ENCODE results near the gene MRPL55. TPM values are rescaled to one million over a fixed set of nuclear protein-coding genes. Genes with fewer than 3 reads are reported as not detected.

MRPL55 gene
- total RNA-seq, 1 experiment from 2014 or later: 85.3 TPM

DNA sequence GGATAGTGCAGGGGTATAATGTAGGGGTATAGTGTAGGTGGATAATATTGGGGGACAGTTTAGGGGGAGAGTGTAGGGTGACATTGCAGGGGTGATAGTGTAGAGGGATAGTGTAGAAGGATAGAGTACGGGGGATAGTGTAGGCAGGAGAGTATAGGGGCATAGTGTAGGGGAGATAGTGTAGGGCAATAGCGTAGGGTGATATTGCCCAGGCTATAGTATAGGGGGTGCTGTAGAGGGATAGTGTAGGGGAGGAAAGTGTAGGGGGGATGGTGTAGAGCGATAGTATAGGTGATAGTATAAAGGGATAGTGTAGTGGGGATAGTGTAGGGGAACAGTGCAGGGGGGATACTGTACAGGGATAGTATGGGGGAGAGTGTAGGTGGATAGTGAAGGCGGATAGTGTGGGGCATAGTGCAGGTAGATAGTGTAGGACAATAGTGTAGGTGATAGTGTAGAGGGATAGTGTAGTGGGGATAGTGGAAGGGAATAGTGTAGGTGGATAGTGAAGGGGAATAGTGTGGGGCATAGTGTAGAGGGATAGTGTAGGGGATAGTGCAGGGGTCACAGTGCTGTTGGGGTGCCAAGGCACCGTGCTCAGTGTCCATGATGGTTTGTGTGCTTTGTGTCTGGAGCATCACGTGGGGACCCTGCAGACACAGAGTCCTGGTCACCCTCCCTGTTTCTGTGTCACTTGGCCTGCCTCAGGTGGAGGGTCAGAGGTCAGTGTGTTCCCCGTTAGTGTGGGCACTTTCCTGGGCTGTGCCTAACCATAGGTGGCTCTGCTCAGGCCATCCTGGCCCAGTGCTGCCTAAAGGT, 37.1 kb downstream of the MRPL55 start:
- DNase-seq (ENCODE audit: low spot score): no peak

DNA sequence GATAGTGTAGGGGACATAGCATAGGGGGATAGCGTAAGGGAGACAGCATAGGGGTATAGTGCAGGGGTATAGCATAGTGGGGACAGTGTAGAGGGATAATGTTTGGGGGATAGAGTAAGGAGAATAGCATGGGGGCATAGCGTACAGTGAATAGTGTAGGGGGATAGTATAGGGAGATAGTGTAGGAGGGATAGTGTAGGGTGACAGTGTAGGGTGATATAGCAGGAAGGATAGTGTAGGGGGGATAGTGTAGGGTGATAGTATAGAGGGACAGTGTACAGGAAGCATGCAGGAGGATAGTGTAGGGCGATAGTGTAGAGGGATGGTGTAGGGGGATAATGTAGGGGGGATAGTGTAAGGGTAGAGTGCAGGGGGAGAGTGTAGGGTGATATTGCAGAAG, 38.2 kb downstream of the MRPL55 start:
- DNase-seq (ENCODE audit: low spot score): no peak

DNA sequence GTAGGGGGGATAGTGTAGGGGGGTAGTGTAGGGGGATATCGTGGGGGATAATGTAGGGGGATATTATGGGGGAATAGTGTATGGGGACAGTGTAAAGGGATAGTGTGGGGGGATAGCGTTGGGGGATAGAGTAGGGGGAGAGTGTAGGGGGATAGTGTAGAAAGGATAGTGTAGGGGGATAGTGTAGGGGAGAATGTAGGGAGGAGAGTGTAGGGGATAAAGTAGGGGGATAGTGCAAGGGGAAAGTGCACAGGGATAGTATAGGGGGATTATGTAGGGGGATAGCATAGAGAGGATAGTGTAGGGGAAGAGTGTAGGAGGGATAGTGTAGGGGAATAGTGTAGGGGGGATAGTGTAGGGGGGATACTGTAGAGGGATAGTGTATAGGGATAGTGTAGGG, 38.9 kb downstream of the MRPL55 start:
- no peak for DNase-seq (ENCODE audit: low spot score)

DNA sequence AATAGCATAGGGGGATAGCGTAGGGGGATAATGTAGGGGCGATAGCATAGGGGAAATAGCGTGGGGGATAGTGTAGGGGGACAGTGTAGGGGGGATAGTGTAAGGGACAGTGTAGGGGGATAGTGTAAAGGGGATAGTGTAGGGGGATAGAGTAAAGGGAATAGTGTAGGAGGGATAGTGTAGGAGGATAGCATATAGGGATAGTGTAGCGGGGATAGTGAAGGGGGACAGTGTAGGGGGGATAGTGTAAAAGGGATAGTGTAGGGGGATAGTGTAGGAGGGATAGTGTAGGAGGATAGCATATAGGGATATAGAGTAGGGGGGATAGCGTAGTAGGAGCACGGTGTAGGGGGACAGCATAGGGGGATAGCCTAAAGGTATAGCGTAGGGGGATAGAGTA, 40.7 kb downstream of the MRPL55 start:
- no peak for DNase-seq (ENCODE audit: low spot score)

DNA sequence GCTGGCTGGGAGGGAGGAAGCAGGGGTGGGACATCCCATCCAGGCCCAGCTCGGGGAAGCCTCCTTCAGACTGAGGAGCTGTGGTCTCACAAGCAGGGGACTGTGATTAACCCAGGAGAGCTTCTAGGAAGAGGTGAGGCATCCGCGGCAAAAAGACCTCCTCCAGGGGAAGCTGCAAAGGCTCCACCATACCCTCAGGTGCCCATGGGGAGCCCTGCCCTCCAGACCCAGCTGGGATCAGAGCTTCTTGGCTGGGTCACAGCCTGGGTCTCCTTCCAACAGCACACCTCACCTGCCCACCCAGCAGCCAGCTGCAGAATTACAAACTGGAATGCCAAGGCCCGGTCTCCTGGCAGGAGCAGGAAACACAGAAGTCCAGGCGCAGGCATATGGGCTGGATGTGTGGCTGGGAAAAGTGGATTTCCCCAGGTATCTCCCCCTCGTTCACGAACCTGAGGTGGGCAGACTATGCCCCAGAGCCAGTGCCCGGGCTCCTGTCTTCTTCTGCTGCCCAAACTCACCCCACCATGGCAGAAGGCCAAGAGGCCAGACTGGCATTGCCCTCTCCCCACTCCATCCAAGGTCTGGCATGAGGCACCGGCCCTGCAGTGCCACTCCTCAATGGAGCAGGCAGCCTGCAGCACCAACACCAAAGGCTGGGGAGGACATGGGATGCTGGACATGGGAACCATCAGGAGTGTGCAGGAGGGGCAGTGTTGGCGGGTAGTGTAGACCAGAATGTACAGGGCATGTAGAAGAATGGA, 42.0 kb downstream of the MRPL55 start:
- no peak for DNase-seq (ENCODE audit: low spot score)

DNA sequence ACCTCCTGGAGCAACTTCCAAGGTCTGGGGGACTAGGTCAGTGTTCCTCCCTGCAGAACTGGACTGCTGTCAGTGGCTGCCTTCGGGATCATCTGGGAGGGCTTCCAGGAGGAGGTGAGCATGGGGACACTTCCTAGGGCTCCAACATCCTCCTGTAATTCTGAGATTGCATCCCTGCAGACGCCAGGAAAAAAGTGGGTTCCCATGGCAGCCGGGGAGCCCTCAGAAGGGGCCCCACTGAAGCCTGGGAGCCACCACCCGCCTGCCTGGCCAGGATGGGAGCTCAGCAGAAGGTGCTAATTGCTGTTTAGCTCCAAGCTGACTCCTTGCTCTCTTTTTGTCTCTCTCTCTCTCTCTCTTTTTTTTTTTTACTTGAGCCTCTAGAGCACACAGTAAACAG, 42.7 kb downstream of the MRPL55 start:
- no peak for DNase-seq (ENCODE audit: low spot score)

DNA sequence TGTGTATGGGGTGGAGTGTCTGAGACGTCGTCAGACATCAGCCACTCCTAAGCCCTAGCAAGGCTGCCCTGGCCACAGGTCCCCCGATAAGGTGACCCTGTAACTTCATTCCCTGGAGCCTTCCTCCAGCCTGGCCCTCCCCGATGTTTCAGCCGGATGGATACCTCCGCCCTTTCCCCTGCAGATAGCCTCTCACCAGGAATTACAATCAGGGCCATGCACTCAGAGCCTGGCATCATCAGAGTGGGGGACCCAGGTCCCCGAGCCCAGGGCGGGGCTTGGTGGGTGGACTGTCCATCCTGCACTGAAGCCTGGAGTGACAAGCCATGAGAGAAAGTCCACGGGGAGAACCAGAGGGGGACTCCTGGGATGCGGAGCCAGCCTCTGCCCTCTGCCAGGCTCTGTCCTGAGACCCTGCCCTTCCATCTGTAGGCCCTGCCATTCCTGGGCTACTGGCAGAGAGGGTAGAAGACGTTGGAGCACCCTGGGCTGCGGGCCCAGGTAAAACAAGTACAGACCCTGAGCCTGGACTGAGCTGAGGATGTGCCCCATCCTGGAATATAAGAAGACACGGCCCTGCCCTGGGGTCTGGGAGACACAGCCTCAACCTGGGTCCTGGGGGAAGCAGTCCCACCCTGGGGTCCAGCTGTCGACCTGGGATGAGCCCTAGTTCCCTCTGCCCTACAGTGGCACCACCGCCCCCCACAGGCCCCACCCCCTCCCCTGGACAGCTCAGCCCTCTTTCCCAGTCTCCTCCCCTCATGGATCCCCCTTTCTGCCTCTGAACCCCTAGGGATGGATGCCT, 43.4 kb downstream of the MRPL55 start:
- no peak for DNase-seq (ENCODE audit: low spot score)

DNA sequence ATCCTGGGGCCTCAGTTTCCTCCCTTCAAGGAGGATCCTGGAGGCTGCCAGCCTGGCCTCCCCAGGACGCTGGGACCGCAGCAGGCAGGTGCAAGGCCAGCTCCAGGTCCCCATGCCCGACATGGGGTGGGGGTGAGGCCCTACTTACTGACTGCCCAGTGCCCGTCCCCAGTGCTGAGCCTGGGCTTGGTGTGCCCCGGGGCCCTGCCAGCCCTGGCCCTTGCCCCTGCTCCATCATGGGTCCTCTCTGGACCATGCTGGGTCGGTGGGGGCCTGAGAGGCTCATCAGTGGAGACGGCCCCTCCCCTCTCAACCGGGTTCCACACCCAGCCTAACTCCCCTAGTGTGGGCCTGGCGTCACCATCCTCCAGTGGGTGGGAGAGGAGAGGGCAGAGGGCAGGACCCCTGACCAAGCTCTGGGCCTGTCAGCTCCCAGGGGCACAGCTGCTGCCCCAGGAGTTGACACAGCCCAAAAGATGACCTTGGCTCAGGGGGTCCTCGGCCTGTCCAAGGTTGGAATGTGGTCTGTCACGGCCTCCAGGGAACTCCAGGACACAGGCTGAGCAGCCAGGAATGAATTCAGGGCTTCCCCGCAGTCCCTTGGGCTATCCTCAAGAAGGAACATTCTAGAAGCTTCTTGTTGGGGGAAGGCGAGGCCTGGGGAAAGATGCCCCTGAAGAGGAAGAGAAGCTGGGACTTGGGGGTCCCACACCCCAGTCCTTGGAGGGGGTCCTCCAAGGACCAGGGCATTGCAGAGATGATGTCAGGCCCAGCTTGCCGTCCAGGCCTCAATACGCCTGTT, 44.2 kb downstream of the MRPL55 start:
- no peak for DNase-seq (ENCODE audit: low spot score)

DNA sequence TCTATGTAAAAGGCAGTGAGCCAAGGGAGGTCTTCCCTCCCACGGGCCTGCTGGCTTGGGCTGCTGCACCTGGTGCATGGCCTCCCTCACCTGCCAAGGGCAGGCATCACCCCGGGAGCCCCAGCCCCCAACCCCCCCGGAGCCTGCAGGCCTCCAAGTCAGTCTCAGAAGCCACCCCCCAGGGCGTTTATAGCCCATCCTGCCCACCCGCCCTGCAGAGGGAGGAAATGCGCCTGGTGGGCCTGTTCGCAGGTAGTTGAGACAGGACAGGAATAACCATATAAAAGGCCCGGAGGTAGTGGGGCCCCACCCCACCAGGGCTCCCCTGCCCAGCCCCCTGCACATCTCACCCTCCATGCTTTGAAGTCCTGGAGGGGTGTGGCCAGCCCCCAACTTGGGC, 44.8 kb downstream of the MRPL55 start:
- DNase-seq (ENCODE audit: low spot score): no peak

DNA sequence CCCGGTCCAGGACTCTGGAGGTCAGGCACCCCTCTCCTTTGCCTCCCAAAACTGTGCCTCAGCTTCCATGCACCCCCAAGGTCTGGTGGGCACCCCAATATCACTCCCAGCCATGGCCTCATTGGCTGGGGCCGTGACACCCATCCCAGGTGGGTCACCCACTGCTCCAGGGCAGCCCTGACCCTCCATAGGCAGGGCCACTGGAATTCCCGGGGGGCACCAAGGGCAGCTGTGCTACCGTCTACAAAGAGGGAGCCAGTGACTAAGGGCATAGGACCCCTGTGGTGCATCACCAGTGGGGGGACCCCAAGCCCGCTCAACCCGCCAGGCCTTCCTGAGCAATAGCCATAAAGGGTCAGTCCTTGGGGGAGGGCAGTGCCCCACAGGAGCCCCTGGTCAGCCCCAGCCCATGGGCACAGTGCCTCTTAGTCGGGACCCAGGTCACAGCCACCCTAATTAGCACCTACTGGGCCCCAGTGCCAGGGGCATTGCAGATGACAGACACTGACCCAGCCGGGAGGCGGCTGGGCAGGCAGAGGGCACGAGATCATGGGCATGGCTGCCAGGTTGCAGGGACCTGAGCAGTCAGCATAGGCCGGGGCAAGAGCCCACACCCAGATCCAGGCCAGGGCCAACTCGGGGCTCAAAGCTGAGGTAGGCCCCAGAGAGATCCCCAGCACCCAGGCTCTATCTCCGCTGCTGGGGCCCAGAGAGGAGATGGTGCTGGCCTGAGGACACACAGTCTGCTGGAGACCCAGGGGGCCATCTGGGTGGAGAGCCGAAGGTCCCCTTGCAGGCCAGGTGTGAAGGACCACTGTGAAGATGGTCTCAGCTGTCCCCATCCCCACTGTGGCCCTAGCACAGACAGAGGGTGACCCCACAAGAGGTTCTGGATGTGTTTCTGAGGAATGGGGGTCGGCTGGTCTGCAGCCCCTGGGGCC, 45.6 kb downstream of the MRPL55 start:
- no peak for DNase-seq (ENCODE audit: low spot score)

DNA sequence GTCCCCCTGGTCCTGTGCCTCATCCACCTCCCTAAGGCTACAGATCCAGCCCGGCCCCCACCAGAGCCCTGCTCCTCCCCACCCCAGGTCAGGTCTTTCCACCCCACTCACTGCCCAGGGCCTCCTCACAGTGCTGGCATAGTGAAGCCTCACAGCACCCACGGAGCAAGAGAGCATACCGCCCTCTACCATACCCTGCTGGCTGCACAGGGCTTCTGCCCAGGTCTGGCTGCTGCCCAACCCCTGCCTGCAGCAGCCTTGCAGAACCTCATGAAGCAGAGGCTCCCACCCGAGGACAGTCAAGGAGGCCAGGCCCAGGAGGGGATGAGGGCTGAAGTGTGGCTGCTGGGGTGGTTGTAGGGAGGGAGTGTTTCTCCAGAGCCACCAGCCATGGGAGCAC, 46.3 kb downstream of the MRPL55 start:
- DNase-seq (ENCODE audit: low spot score): no peak

DNA sequence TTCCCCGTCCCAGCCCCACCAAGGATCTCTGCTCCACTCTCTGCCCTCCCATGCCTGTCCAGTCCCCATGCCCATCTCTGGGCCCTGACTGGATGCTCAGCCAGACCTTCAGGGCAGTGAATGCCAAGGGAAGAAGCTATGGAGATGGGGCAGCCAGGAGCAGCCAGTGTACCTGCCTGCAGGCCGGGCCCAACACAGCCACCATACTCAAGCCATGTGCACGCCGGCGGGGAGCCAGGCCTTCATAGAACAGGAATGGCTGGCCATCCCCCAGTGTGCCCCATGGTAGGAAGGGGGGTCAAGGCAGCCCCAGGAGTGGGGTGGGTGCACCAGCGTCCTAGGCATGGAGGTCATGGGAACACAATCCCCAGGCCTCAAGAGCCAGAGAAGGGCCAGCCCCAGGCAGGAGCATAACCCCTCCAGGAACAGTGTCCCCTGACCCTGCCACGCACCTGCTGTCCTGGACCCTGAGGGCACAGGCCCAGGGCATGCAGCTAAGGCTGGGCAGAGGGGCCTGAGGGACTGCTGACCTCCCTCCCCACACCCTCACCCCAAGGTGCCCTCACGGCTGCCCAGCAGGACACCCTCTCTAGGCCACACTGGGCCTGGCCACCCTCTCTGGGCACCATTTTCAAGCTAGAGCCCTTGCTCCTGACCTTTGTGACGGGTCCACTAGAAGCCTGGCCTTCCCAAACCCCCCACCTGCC, 46.9 kb downstream of the MRPL55 start:
- no peak for DNase-seq (ENCODE audit: low spot score)

DNA sequence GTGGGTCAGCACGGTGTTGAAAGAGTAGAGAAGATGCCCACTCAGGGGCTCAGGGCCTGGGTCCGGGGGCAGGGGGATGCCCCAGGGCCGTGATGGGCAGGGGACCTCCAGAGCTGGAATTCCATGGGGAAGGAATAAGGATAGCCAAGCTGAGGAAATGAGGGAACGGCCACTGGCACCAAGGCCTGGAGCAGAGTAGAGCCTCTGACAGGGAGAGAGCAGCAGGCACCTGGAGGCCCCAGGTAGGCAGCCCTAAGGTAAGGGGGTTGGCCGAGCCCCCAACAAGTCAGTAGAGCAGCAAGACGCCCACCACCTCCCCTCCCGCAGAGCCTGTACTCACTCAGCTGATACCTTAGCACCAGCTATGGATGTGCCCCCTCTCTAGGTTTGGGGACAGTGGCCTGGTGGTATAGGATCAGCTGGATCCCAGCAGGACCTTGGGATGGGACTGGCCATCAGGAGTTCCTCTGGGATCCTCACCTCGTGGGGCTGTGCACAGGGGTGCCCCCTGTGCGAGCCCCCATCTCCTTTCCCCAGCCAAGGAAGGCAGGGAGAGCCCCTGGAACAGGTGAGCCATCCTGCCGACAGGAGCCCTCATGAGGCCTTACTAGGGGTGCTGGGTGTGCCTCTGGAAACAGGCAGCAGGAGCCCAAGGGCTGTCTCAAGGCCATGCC, 47.6 kb downstream of the MRPL55 start:
- DNase-seq (ENCODE audit: low spot score): no peak

DNA sequence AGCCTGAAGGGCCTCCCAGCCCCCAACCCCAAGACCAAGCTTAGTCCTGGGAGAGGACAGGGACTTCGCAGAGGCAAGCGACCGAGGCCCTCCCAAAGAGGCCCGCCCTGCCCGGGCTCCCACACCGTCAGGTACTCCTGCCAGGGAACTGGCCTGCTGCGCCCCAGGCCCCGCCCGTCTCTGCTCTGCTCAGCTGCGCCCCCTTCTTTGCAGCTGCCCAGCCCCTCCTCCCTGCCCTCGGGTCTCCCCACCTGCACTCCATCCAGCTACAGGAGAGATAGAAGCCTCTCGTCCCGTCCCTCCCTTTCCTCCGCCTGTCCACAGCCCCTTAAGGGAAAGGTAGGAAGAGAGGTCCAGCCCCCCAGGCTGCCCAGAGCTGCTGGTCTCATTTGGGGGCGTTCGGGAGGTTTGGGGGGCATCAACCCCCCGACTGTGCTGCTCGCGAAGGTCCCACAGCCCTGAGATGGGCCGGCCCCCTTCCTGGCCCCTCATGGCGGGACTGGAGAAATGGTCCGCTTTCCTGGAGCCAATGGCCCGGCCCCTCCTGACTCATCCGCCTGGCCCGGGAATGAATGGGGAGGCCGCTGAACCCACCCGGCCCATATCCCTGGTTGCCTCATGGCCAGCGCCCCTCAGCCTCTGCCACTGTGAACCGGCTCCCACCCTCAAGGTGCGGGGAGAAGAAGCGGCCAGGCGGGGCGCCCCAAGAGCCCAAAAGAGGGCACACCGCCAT, 48.5 kb downstream of the MRPL55 start:
- no peak for DNase-seq (ENCODE audit: low spot score)

DNA sequence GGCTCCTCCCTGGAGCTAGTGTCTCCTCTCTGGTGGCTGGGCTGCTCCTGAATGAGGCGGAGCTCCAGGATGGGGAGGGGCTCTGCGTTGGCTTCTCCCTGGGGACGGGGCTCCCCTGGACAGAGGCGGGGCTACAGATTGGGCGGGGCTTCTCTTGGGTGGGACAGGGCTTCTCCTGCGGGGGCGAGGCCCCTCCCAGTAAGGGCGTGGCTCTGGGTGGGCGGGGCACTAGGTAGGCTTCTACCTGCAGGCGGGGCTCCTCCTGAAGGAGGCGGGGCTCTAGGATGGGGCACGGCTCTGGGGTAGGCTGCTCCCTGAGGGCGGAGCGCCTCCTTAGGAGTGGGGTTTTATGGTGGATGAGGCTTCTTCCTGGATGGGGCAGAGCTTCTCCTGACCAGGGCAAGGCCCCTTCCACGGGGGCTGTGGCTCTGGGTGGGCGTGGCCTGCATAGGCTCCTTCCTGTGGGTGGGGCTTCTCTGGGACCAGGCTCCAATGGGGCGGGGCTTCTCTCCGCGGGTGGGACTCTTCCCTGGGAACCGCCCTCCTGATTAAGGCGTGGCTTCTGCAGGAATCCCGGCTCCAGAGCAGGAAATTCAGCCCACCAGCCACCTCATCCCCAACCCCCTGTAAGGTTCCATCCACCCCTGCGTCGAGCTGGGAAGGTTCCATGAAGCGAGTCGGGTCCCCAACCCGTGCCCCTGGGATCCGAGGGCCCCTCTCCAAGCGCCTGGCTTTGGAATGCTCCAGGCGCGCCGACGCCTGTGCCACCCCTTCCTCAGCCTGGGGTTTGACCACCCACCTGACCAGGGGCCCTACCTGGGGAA, 49.3 kb downstream of the MRPL55 start:
- DNase-seq (ENCODE audit: low spot score): no peak

DNA sequence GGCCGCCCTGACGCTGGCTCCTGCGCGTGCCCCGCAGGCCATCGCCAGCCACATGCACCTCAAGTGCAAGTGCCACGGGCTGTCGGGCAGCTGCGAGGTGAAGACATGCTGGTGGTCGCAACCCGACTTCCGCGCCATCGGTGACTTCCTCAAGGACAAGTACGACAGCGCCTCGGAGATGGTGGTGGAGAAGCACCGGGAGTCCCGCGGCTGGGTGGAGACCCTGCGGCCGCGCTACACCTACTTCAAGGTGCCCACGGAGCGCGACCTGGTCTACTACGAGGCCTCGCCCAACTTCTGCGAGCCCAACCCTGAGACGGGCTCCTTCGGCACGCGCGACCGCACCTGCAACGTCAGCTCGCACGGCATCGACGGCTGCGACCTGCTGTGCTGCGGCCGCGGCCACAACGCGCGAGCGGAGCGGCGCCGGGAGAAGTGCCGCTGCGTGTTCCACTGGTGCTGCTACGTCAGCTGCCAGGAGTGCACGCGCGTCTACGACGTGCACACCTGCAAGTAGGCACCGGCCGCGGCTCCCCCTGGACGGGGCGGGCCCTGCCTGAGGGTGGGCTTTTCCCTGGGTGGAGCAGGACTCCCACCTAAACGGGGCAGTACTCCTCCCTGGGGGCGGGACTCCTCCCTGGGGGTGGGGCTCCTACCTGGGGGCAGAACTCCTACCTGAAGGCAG, 50.0 kb downstream of the MRPL55 start:
- no peak for DNase-seq (ENCODE audit: low spot score)
